HepG2 (cell line): Measurements from ENCODE around the gene YY1. TPM values are rescaled to one million over a fixed set of nuclear protein-coding genes. Genes with fewer than 3 reads are reported as not detected.
A peak's percentile ranks its signal among the peaks of the same experiment; 100 is the strongest.

Source experiments
- HDAC2 ChIP-seq: sonication (generic); formaldehyde crosslinking; IDR thresholded peaks from 2 replicates; pipeline ENCODE4 v1.4.0; 2020; ENCODE audit warnings: missing genetic modification reagents
- PAXIP1 ChIP-seq: sonication (generic); formaldehyde crosslinking; conservative IDR thresholded peaks from 2 replicates; pipeline ENCODE4 v1.4.0; 2020; ENCODE audit warnings: mild to moderate bottlenecking, missing genetic modification reagents, moderate library complexity
- RARA ChIP-seq: IDR thresholded peaks from 2 replicates; pipeline ENCODE4 v1.6.1; 2016; ENCODE audit warnings: missing genetic modification reagents, missing compliant biosample characterization
- RBFOX2 ChIP-seq: fragments of 200-400 bp; formaldehyde crosslinking; IDR thresholded peaks from 2 replicates; pipeline ENCODE4 v1.6.1; 2017; ENCODE audit warnings: low read depth, mild to moderate bottlenecking, low read length
- SAP130 ChIP-seq: IDR thresholded peaks from 2 replicates; pipeline ENCODE4 v1.6.1; 2016; ENCODE audit warnings: low read depth
- SPEN ChIP-seq: sonication (generic); formaldehyde crosslinking; IDR thresholded peaks from 2 replicates; pipeline ENCODE4 v1.5.1; 2020; ENCODE audit warnings: low read depth, mild to moderate bottlenecking, missing genetic modification reagents
- TBX2 ChIP-seq: sonication (generic); formaldehyde crosslinking; IDR thresholded peaks from 2 replicates; pipeline ENCODE4 v1.5.0; 2020; ENCODE audit warnings: missing genetic modification reagents, mild to moderate bottlenecking, borderline replicate concordance
- TCF7L2 ChIP-seq: IDR thresholded peaks from 2 replicates; pipeline ENCODE4 v1.6.1; 2011; ENCODE audit warnings: mild to moderate bottlenecking, low read depth, low read length, moderate library complexity
- THAP8 ChIP-seq: sonication (generic); formaldehyde crosslinking; IDR thresholded peaks from 2 replicates; pipeline ENCODE4 v1.5.1; 2020; ENCODE audit warnings: missing genetic modification reagents, mild to moderate bottlenecking, borderline replicate concordance
- ZNF33A ChIP-seq: sonication (generic); formaldehyde crosslinking; IDR thresholded peaks from 2 replicates; pipeline ENCODE4 v1.5.1; 2020; ENCODE audit warnings: missing genetic modification reagents, mild to moderate bottlenecking, moderate library complexity, borderline replicate concordance
- ZNF430 ChIP-seq: sonication (generic); formaldehyde crosslinking; IDR thresholded peaks from 2 replicates; pipeline ENCODE4 v1.9.0; 2021; ENCODE audit warnings: mild to moderate bottlenecking, missing genetic modification reagents
- ZNF446 ChIP-seq: sonication (generic); formaldehyde crosslinking; IDR thresholded peaks from 2 replicates; pipeline ENCODE4 v1.5.0; 2020; ENCODE audit warnings: mild to moderate bottlenecking, missing genetic modification reagents
- ZNF530 ChIP-seq: sonication (generic); formaldehyde crosslinking; IDR thresholded peaks from 2 replicates; pipeline ENCODE4 v1.5.0; 2020; ENCODE audit warnings: low read depth, mild to moderate bottlenecking, missing genetic modification reagents
- ZNF605 ChIP-seq: sonication (generic); formaldehyde crosslinking; IDR thresholded peaks from 2 replicates; pipeline ENCODE4 v1.8.0; 2022; ENCODE audit warnings: mild to moderate bottlenecking, missing genetic modification reagents
- ZNF761 ChIP-seq: sonication (generic); formaldehyde crosslinking; conservative IDR thresholded peaks from 2 replicates; pipeline ENCODE4 v1.4.0; 2020; ENCODE audit warnings: mild to moderate bottlenecking, missing genetic modification reagents
- ZSCAN21 ChIP-seq: sonication (generic); formaldehyde crosslinking; IDR thresholded peaks from 2 replicates; pipeline ENCODE4 v1.8.0; 2022; ENCODE audit warnings: mild to moderate bottlenecking, missing genetic modification reagents, moderate library complexity, borderline replicate concordance
- polyA plus RNA-seq, 8 experiments: library from polyadenylated mRNA; depleted of rRNA in 3 of 8; stranded (reverse) in 7 of 8; unstranded in 1 of 8; fragments of >200 nt; fragmentation: Illumina TruSeq in 4 of 8; extraction: Trizol in 4 of 8; gene quantifications; 2 replicates each; pipeline versions ENCODE4 v1.2.1 to v1.2.3, GENCODE V29; 2011 to 2016; ENCODE audit warnings: low read depth in 4 of 8, missing spikeins in 1 of 8, mixed read lengths in 1 of 8; ENCODE audit not compliant: insufficient read depth in 1 of 8
- total RNA-seq, 5 experiments: library from RNA; depleted of rRNA; stranded (reverse); fragments of >200 nt; fragmentation: Illumina TruSeq; extraction: Trizol; gene quantifications; 2 replicates each; pipeline ENCODE4 v1.2.3, GENCODE V29; 2016; ENCODE audit warnings: low read depth in 1 of 5
- TF ChIP-seq, protein P1 (sequence below): IDR thresholded peaks from 2 replicates; pipeline ENCODE4 v1.6.1; 2016; ENCODE audit warnings: low read depth, control low read depth
- TF ChIP-seq, protein P2 (sequence below): sonication (generic); formaldehyde crosslinking; IDR thresholded peaks from 2 replicates; pipeline ENCODE4 v1.8.1; 2023; ENCODE audit warnings: mild to moderate bottlenecking, moderate library complexity, missing genetic modification reagents
- TF ChIP-seq, protein P3 (sequence below): sonication (generic); formaldehyde crosslinking; conservative IDR thresholded peaks from 2 replicates; pipeline ENCODE4 v1.4.0; 2020; ENCODE audit warnings: missing genetic modification reagents

Gene YY1
- total and polyA plus RNA-seq, 2 of the 13 experiments (the other 11 are each of a cell fraction or from before 2014, with no cell fraction given), result 29.4 to 68.1 TPM

GRCh38 chr14:100328495-100329163, 89.7 kb downstream of the YY1 start (continued):
- TF ChIP-seq ZNF446 (CRISPR knock-in tag), result no peak
- TF ChIP-seq ZNF605 (CRISPR knock-in tag), result peak; percentile 48; the same call in 1 of the 2 replicates
- peak; percentile 52 for TF ChIP-seq PAXIP1 (CRISPR knock-in tag)
- no peak for TF ChIP-seq TCF7L2
- no peak for TF ChIP-seq ZNF530 (CRISPR knock-in tag)
- peak; percentile 44; the same call in 1 of the 2 replicates for TF ChIP-seq SAP130 (CRISPR knock-in tag)
- 0 out of 2 replicates have a peak, but pooled peaks have one; percentile 19 for TF ChIP-seq ZNF430 (CRISPR knock-in tag)
- TF ChIP-seq ZNF761, result peak; percentile 76; the same call in 1 of the 2 replicates
- TF ChIP-seq, protein P1, sequence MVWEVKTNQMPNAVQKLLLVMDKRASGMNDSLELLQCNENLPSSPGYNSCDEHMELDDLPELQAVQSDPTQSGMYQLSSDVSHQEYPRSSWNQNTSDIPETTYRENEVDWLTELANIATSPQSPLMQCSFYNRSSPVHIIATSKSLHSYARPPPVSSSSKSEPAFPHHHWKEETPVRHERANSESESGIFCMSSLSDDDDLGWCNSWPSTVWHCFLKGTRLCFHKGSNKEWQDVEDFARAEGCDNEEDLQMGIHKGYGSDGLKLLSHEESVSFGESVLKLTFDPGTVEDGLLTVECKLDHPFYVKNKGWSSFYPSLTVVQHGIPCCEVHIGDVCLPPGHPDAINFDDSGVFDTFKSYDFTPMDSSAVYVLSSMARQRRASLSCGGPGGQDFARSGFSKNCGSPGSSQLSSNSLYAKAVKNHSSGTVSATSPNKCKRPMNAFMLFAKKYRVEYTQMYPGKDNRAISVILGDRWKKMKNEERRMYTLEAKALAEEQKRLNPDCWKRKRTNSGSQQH (CRISPR knock-in tag), result no peak; the same call in 1 of the 2 replicates
- no peak for TF ChIP-seq ZNF33A (CRISPR knock-in tag)
- peak; percentile 48; the same call in 1 of the 2 replicates for TF ChIP-seq TBX2
- peak; percentile 32; the same call in 1 of the 2 replicates for TF ChIP-seq ZSCAN21
- no peak for TF ChIP-seq THAP8 (CRISPR knock-in tag)
- no peak for TF ChIP-seq HDAC2 (CRISPR knock-in tag)
- TF ChIP-seq, protein P2, sequence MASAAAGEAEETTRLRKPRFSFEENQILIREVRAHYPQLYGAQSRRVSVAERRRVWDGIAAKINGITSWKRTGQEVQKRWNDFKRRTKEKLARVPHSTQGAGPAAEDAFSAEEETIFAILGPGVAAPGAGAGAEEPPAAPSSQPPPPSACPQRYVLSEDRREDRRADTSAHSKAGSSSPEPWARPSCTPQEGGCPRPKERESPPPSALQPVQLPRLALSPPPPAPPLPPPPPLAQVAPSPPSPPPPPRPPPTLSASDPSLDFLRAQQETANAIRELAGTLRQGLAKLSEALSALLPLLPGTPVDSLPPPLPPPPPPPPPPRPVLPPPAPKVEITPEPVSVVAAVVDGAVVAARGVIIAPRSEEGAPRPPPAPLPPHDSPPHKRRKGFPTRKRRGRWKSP (CRISPR knock-in tag), result no peak
- peak; percentile 90 for TF ChIP-seq RBFOX2
- peak; percentile 66 for TF ChIP-seq RARA (CRISPR knock-in tag)
- TF ChIP-seq, protein P3, sequence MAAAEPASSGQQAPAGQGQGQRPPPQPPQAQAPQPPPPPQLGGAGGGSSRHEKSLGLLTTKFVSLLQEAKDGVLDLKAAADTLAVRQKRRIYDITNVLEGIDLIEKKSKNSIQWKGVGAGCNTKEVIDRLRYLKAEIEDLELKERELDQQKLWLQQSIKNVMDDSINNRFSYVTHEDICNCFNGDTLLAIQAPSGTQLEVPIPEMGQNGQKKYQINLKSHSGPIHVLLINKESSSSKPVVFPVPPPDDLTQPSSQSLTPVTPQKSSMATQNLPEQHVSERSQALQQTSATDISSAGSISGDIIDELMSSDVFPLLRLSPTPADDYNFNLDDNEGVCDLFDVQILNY (CRISPR knock-in tag), result no peak
- TF ChIP-seq SPEN (CRISPR knock-in tag), result peak; percentile 51; the same call in 1 of the 2 replicates
